Sigmoid colon (tissue), 3 donors: ENCODE measurements around the gene PLCB2.

Experiments used
- POLR2A ChIP-seq, 2 donors: fragments of 450-650 bp; IDR thresholded peaks; one replicate each; pipeline ENCODE4 v1.6.1; 2016; ENCODE audit warnings: antibody characterized with exemption in 2 of 2, mild to moderate bottlenecking in 2 of 2, moderate library complexity in 2 of 2
- TF ChIP-seq, protein P1 (sequence below), 4 experiments: fragments of 450-650 bp in 3 of 4; fragments of 200-600 bp in 1 of 4; IDR thresholded peaks; one replicate each; pipeline ENCODE4 v1.5.1; 2016 to 2019; ENCODE audit warnings: antibody characterized with exemption in 4 of 4, mild to moderate bottlenecking in 3 of 4, moderate library complexity in 2 of 4

DNA sequence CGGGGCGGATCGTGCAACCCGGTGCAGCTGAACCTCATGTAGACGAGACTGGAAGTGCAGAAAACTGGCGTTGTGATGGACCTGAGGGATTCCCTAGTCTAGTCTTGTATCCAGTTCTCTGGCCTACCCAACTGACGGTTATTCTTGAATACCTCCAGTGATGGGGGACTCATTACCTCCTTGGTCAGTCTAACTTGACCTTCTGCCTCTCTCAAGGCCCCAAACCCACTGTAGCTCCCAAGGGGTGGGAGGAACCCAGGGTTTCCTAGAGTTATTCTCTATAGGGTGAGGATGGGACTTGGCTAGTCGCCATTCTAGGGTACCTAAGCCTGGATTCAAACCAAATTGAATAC is 57.5 kb downstream of the PLCB2 start:
- TF ChIP-seq, protein P1, sequence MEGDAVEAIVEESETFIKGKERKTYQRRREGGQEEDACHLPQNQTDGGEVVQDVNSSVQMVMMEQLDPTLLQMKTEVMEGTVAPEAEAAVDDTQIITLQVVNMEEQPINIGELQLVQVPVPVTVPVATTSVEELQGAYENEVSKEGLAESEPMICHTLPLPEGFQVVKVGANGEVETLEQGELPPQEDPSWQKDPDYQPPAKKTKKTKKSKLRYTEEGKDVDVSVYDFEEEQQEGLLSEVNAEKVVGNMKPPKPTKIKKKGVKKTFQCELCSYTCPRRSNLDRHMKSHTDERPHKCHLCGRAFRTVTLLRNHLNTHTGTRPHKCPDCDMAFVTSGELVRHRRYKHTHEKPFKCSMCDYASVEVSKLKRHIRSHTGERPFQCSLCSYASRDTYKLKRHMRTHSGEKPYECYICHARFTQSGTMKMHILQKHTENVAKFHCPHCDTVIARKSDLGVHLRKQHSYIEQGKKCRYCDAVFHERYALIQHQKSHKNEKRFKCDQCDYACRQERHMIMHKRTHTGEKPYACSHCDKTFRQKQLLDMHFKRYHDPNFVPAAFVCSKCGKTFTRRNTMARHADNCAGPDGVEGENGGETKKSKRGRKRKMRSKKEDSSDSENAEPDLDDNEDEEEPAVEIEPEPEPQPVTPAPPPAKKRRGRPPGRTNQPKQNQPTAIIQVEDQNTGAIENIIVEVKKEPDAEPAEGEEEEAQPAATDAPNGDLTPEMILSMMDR (IDR thresholded peaks at IDR 0.05) = no peak
- TF ChIP-seq POLR2A (IDR thresholded peaks at IDR 0.05) = no peak
